GM12873 (cell line): ENCODE measurements around the gene MARCHF2.

Experiments
- CTCF ChIP-seq: IDR thresholded peaks from 2 replicates; pipeline ENCODE4 v1.5.1; 2012; ENCODE audit warnings: low read depth, mild to moderate bottlenecking, moderate library complexity, low read length, control low read depth; ENCODE audit not compliant: insufficient read depth; ENCODE audit errors: missing control alignments

Gene MARCHF2

GRCh38 chr19:8412783-8413628 lies at the start of gene MARCHF2:
Gene MARCHF2 (plus strand): TSS chr19:8413305. CDS start chr19:8421841, 8,536 bp downstream.
- peak; percentile 61 for TF ChIP-seq CTCF

DNA sequence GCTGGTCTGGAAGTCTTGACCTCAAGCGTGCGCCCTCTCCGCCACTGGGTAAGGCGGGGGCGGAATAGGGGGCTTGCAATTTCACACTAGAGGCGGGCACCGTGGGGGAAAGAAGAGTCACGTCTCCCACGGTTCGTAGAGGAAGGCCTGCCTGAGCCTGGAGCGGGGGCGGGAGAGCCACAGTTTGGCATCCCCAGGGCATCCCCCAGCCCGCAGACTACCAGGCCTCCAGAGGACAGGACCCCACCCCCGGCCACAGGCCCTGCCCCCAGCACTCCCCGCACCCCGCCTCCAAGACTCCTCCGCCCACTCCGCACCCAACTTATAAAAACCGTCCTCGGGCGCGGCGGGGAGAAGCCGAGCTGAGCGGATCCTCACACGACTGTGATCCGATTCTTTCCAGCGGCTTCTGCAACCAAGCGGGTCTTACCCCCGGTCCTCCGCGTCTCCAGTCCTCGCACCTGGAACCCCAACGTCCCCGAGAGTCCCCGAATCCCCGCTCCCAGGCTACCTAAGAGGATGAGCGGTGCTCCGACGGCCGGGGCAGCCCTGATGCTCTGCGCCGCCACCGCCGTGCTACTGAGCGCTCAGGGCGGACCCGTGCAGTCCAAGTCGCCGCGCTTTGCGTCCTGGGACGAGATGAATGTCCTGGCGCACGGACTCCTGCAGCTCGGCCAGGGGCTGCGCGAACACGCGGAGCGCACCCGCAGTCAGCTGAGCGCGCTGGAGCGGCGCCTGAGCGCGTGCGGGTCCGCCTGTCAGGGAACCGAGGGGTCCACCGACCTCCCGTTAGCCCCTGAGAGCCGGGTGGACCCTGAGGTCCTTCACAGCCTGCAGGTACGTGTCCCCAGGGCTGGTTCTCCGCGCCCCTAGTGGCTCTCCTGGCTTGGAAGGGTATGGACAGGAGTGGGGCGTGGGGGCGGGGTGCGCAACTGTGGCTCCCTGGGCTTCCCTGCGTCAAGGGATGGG lies 49.0 kb upstream of the MARCHF2 start, which contains the start of gene ANGPTL4:
Gene ANGPTL4, plus strand, starts transcription at position 353 of the 969 bp plus-strand sequence. Its CDS starts 167 bp downstream, at position 520.
- TF ChIP-seq CTCF, result peak; percentile 14

- TF ChIP-seq CTCF, result no peak
Observed at GRCh38 chr19:8366121-8366581, 47.0 kb upstream of the MARCHF2 start.

GRCh38 chr19:8366961-8367326 lies 46.2 kb upstream of the MARCHF2 start:
- no peak for TF ChIP-seq CTCF

- no peak for TF ChIP-seq CTCF
Observed at GRCh38 chr19:8367327-8368001, 45.6 kb upstream of the MARCHF2 start.

- TF ChIP-seq CTCF, result no peak
Observed at GRCh38 chr19:8370176-8371010, 42.7 kb upstream of the MARCHF2 start.
